Neuronal stem cell (in vitro differentiated cells): ENCODE measurements around the gene JADE3. TPM values are rescaled to one million over a fixed set of nuclear protein-coding genes. Genes with fewer than 3 reads are reported as not detected.

ENCODE experiments used
- DNase-seq: peaks from one replicate; pipeline ENCODE4 v3.0.0-alpha.2; 2013; ENCODE audit warnings: low spot score
- H2AFZ ChIP-seq: one replicate; pipeline ENCODE4 v1.6.1; 2013; ENCODE audit warnings: mild to moderate bottlenecking, low read length, inconsistent platforms
- H2AK5ac ChIP-seq: 2 replicates; pipeline ENCODE4 v1.6.1; 2013; ENCODE audit warnings: low read depth, mild to moderate bottlenecking, inconsistent platforms, low read length, moderate library complexity, mixed read lengths
- H2BK120ac ChIP-seq: 2 replicates; pipeline ENCODE4 v1.6.1; 2013; ENCODE audit warnings: low read depth, mild to moderate bottlenecking, inconsistent platforms, low read length, moderate library complexity, mixed read lengths
- H2BK12ac ChIP-seq: one replicate; pipeline ENCODE4 v1.6.1; 2013; ENCODE audit warnings: low read length, inconsistent platforms
- H2BK15ac ChIP-seq: 2 replicates; pipeline ENCODE4 v1.6.1; 2013; ENCODE audit warnings: mild to moderate bottlenecking, low read length, inconsistent platforms, mixed read lengths
- H2BK5ac ChIP-seq: one replicate; pipeline ENCODE4 v1.6.1; 2013; ENCODE audit warnings: inconsistent platforms, mild to moderate bottlenecking, low read length, moderate library complexity
- H3K14ac ChIP-seq: one replicate; pipeline ENCODE4 v1.6.1; 2013; ENCODE audit warnings: low read length, inconsistent platforms
- H3K18ac ChIP-seq: 2 replicates; pipeline ENCODE4 v1.6.1; 2013; ENCODE audit warnings: low read length, inconsistent platforms
- H3K23ac ChIP-seq: 2 replicates; pipeline ENCODE4 v1.6.1; 2013; ENCODE audit warnings: low read depth, mild to moderate bottlenecking, mixed read lengths, low read length, inconsistent platforms; ENCODE audit not compliant: poor library complexity
- H3K27ac ChIP-seq: replicated peaks from 3 replicates; pipeline ENCODE4 v1.5.1; 2013; ENCODE audit warnings: low read length, inconsistent platforms
- H3K27me3 ChIP-seq, 3 experiments: 2 replicates each; pipeline ENCODE4 v1.6.1; 2013; ENCODE audit warnings: low read length in 3 of 3, mild to moderate bottlenecking in 2 of 3, inconsistent platforms in 1 of 3, low read depth in 1 of 3, mixed read lengths in 1 of 3, moderate library complexity in 1 of 3; ENCODE audit not compliant: control insufficient read depth in 3 of 3, insufficient read depth in 3 of 3
- H3K36me3 ChIP-seq, 2 donors: replicated peaks in 1 of 2; 2 replicates each; pipeline ENCODE4 v1.6.1; 2013; ENCODE audit warnings: low read length in 2 of 2; ENCODE audit not compliant: control insufficient read depth in 2 of 2, insufficient read depth in 2 of 2
- H3K4ac ChIP-seq: 2 replicates; pipeline ENCODE4 v1.6.1; 2013; ENCODE audit warnings: inconsistent platforms, mild to moderate bottlenecking, low read length, moderate library complexity
- H3K4me1 ChIP-seq, 2 donors: 1 replicate in 1 of 2; 2 replicates in 1 of 2; pipeline ENCODE4 v1.6.1; 2013; ENCODE audit warnings: low read length in 2 of 2, low read depth in 1 of 2; ENCODE audit not compliant: control insufficient read depth in 2 of 2, insufficient read depth in 1 of 2
- H3K4me2 ChIP-seq: one replicate; pipeline ENCODE4 v1.6.1; 2013; ENCODE audit warnings: mild to moderate bottlenecking, low read length, inconsistent platforms; ENCODE audit not compliant: insufficient read depth, poor library complexity, severe bottlenecking
- H3K4me3 ChIP-seq, 2 donors: 2 replicates each; pipeline ENCODE4 v1.5.1; 2013; ENCODE audit warnings: low read length in 2 of 2, mild to moderate bottlenecking in 2 of 2, inconsistent platforms in 1 of 2, moderate library complexity in 1 of 2
- H3K79me1 ChIP-seq: one replicate; pipeline ENCODE4 v1.6.1; 2013; ENCODE audit warnings: low read depth, mild to moderate bottlenecking, inconsistent platforms, low read length, moderate library complexity
- H3K9ac ChIP-seq: one replicate; pipeline ENCODE4 v1.6.1; 2013; ENCODE audit warnings: mild to moderate bottlenecking, low read depth, low read length, inconsistent platforms; ENCODE audit not compliant: poor library complexity
- H3K9me3 ChIP-seq, 2 donors: replicated peaks in 1 of 2; 2 replicates each; pipeline versions ENCODE3 to v1.6.1; 2013; ENCODE audit warnings: low read length in 2 of 2, mild to moderate bottlenecking in 2 of 2, inconsistent platforms in 1 of 2, low read depth in 1 of 2, mixed read lengths in 1 of 2, moderate library complexity in 1 of 2; ENCODE audit not compliant: control insufficient read depth in 2 of 2, insufficient read depth in 1 of 2
- H4K8ac ChIP-seq: one replicate; pipeline ENCODE4 v1.6.1; 2013; ENCODE audit warnings: low read depth, mild to moderate bottlenecking, inconsistent platforms, low read length, moderate library complexity
- H4K91ac ChIP-seq: one replicate; pipeline ENCODE4 v1.6.1; 2013; ENCODE audit warnings: low read length, low read depth, mild to moderate bottlenecking, inconsistent platforms; ENCODE audit not compliant: poor library complexity
- WGBS, 2 donors: extraction: QIAGEN DNeasy Blood & Tissue Kit; methylation state at CpG; one replicate each; pipeline ENCODE4 v1.1.7; 2013; ENCODE audit warnings: missing lambda C conversion rate in 2 of 2, mixed read lengths in 1 of 2; ENCODE audit not compliant: insufficient read length in 2 of 2, insufficient replicate concordance in 1 of 2; ENCODE audit errors: extremely low coverage in 2 of 2; 5-methylcytosine and 5-hydroxymethylcytosine counted together
- small RNA-seq: library from polyadenylated mRNA; stranded (forward); fragments of <200 nt; extraction: miRNeasy Mini kit (QIAGEN cat#:217004); gene quantifications from one replicate; pipeline ENCODE3, GENCODE V24; 2013; ENCODE audit not compliant: insufficient read depth

Gene JADE3

DNA sequence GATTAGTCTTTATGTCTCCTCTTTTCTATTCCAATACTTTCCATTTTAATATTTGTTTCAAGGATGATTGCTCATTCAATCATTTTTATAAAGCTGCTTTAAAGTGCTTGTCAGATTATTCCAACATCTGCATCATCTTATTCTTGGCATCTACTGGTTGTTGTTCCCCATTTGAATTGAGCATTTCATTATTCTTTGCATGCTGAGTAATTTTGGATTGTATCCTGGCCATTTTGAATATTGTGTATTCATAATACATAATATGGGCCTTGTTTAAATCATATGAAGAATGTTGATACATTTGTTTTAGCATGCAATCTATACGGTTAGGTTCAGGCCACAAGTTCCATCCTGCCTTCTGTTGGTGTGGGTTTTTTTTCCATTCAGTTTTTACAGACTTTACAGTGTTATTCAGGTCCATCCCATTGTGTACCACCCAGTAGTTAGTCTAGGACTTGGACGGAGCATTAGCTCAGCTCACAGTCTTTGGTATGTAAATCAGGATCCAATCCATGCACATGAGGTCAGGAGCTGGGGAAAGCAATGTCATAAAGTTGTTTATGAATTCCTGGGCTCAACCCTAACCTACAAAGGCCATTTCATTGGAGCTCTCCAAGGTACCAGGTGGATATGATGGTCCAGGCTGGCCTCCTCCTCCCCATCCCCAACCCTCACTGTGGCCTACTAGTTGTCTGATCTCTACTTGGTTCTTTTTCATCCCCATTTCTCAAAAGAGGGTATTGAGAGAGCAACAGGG, 186.3 kb downstream of the JADE3 start:
- Histone ChIP-seq H3K4me2 (no peak overlapping the region), H2BK5ac (no peak overlapping the region), H2AFZ (no peak overlapping the region), H3K18ac (no peak overlapping the region), H4K8ac (no peak overlapping the region), H3K4me3 (no peak overlapping the region), H3K14ac (no peak overlapping the region), H3K36me3 (no peaks in the 10 kb centered on the region), H3K79me1 (no peaks in the 10 kb centered on the region), H3K23ac (no peak overlapping the region), H2BK120ac (no peak overlapping the region), H3K27ac (no peak overlapping the region), H3K4me1 (no peaks in the 10 kb centered on the region), H2BK15ac (no peak overlapping the region), H3K9me3 (no peaks in the 10 kb centered on the region), H4K91ac (no peak overlapping the region), H3K27me3 (peaks cover 0 to 14% (median 0%) of the 10 kb centered on the region in 3 experiments), H3K4ac (no peak overlapping the region), H2BK12ac (no peak overlapping the region), H3K9ac (no peak overlapping the region), H2AK5ac (no peak overlapping the region)
- DNase-seq = no peak
- WGBS, 2 donors = no CpG with 5 or more reads among the region's 2 CpGs

DNA sequence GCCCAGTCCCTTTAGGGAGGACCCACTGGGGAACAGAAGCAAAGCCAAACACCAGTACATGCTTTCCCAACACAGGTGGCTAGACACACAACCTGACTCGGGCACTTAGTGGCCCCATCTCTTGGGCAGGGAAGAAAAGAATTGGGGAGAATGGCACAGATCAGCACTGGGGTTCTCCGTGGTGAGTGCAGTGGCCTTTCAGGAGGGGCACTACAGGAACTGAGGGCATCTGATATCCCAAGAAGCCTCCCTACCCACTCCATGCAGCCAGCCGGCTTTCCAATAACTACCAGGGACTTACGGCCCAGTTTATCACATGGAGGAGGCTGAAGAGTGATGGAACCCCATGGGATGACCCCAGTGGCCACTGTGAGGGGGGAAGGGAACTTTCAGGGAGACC, 189.0 kb downstream of the JADE3 start:
- Histone ChIP-seq H3K4me1 (no peaks in the 10 kb centered on the region), H2BK5ac (no peak overlapping the region), H4K91ac (no peak overlapping the region), H2BK120ac (no peak overlapping the region), H3K4me2 (no peak overlapping the region), H3K4me3 (no peak overlapping the region), H3K23ac (no peak overlapping the region), H3K9ac (no peak overlapping the region), H3K79me1 (no peaks in the 10 kb centered on the region), H3K27me3 (peaks cover 0 to 8% (median 0%) of the 10 kb centered on the region in 3 experiments), H3K9me3 (no peaks in the 10 kb centered on the region), H3K36me3 (no peaks in the 10 kb centered on the region), H3K18ac (no peak overlapping the region), H4K8ac (no peak overlapping the region), H3K4ac (no peak overlapping the region), H2AFZ (no peak overlapping the region), H2BK12ac (no peak overlapping the region), H2AK5ac (no peak overlapping the region), H3K27ac (no peak overlapping the region), H2BK15ac (no peak overlapping the region), H3K14ac (no peak overlapping the region)
- WGBS, 2 donors = no CpG with 5 or more reads among the region's 4 CpGs
- DNase-seq = no peak

Small RNAs within 50 kb of the gene (small RNA-seq; reads per million reads assigned to genes)
- gene RNU6-1189P = not detected
